ENCODE measurements around the gene CLUH.

CLUH gene

GRCh38 chr17:2692781-2693135 is 18.8 kb downstream of the CLUH start:
- no peak for TF ChIP-seq CTCF (conservative IDR thresholded peaks at IDR 0.05)
- H3K27ac ChIP-seq: no peak overlapping the region

GRCh38 chr17:2691965-2692780 is 19.4 kb downstream of the CLUH start:
- no peak overlapping the region for H3K27ac ChIP-seq
- no peak for TF ChIP-seq CTCF (conservative IDR thresholded peaks at IDR 0.05)

- TF ChIP-seq CTCF (conservative IDR thresholded peaks at IDR 0.05): no peak
These were observed 20.3 kb downstream of the CLUH start for GRCh38 chr17:2691069-2691871.

GRCh38 chr17:2690165-2691068 is 21.1 kb downstream of the CLUH start:
- no peak for TF ChIP-seq CTCF (conservative IDR thresholded peaks at IDR 0.05)
- H3K27ac ChIP-seq: no peak overlapping the region; the same call in 1 of the 2 replicates

More at GRCh38 chr17:2691069-2691871, 20.3 kb downstream of the CLUH start:
- no peak overlapping the region for H3K27ac ChIP-seq

GRCh38 chr17:2689411-2690164 is 22.0 kb downstream of the CLUH start:
- TF ChIP-seq CTCF (conservative IDR thresholded peaks at IDR 0.05): no peak
- H3K27ac ChIP-seq: no peak overlapping the region; the same call in 1 of the 2 replicates

GRCh38 chr17:2688351-2689342 is 22.9 kb downstream of the CLUH start:
- peak overlapping the region; percentile 75; the same call in 1 of the 2 replicates for H3K27ac ChIP-seq
- no peak for TF ChIP-seq CTCF (conservative IDR thresholded peaks at IDR 0.05)

Measured in VCaP (cell line).